ENCODE results near the gene SRBD1. TPM values are rescaled to one million over a fixed set of nuclear protein-coding genes. Genes with fewer than 3 reads are reported as not detected.

SRBD1 gene
- polyA plus RNA-seq, 1 donor (not counting 4 experiments of a cell fraction or from before 2014, with no cell fraction given), result 8.8 TPM

GRCh38 chr2:45446016-45446415, 165.1 kb downstream of the SRBD1 start:
- no peak overlapping the region for H2AFZ ChIP-seq (ENCODE audit: control insufficient read depth, low read length)
- no peak for TF ChIP-seq CTCF (optimal IDR thresholded peaks at IDR 0.05 in 1 of 3, IDR thresholded peaks at IDR 0.05 in 1 of 3, conservative IDR thresholded peaks at IDR 0.05 in 1 of 3; ENCODE audit: extremely low read depth in 1 of 3, insufficient read depth in 2 of 3, low read length in 3 of 3)
- TF ChIP-seq EZH2 (IDR thresholded peaks at IDR 0.05; ENCODE audit: low read length), result no peak
- dilution Hi-C loops (cut with MboI; ENCODE audit: extremely low pct_ligation_motif_present, low sequenced_read_pairs), result no loop called here
- no peak overlapping the region for H3K4me3 ChIP-seq (ENCODE audit: control insufficient read depth in 2 of 3, extremely low read depth in 1 of 3, insufficient read depth in 2 of 3, low read depth in 1 of 3, low read length in 3 of 3)
- H3K9me3 ChIP-seq (ENCODE audit: control insufficient read depth, low read depth, low read length), result no peaks in the 10 kb centered on the region
- no peak overlapping the region for H3K4me2 ChIP-seq (ENCODE audit: control insufficient read depth, extremely low read depth, insufficient read depth, low read depth, low read length)
- H3K9me1 ChIP-seq (ENCODE audit: control insufficient read depth, extremely low read depth, insufficient read depth, low read length), result no peaks in the 10 kb centered on the region
- no peaks in the 10 kb centered on the region for H4K20me1 ChIP-seq (ENCODE audit: control insufficient read depth, extremely low read depth, insufficient read depth, low read length)
- H3K79me2 ChIP-seq (ENCODE audit: control insufficient read depth, insufficient read depth, low read length), result no peaks in the 10 kb centered on the region
- H3K4me1 ChIP-seq (ENCODE audit: control insufficient read depth, extremely low read depth, insufficient read depth, low read length), result no peaks in the 10 kb centered on the region
- FAIRE-seq, result no peak
- H3K36me3 ChIP-seq (ENCODE audit: control insufficient read depth in 2 of 2, extremely low read depth in 1 of 2, insufficient read depth in 2 of 2, low read length in 2 of 2), result no peaks in the 10 kb centered on the region
- no peaks in the 10 kb centered on the region for H3K27me3 ChIP-seq (ENCODE audit: control insufficient read depth, extremely low read depth, insufficient read depth, low read length)
- no peak for DNase-seq (ENCODE audit: low read depth, low spot score)
- no peak overlapping the region for H3K27ac ChIP-seq (ENCODE audit: control insufficient read depth, insufficient read depth, low read length)
- no peak overlapping the region for H3K9ac ChIP-seq (ENCODE audit: control insufficient read depth, extremely low read depth, insufficient read depth, low read length)

GRCh38 chr2:45445037-45445436, 166.0 kb downstream of the SRBD1 start:
- dilution Hi-C loops (cut with MboI; ENCODE audit: extremely low pct_ligation_motif_present, low sequenced_read_pairs), result no loop called here
- H4K20me1 ChIP-seq (ENCODE audit: control insufficient read depth, extremely low read depth, insufficient read depth, low read length), result no peaks in the 10 kb centered on the region

More at GRCh38 chr2:45445037-45445436, 166.0 kb downstream of the SRBD1 start:
- Histone ChIP-seq H3K79me2 (ENCODE audit: control insufficient read depth, insufficient read depth, low read length) (no peaks in the 10 kb centered on the region), H3K4me1 (ENCODE audit: control insufficient read depth, extremely low read depth, insufficient read depth, low read length) (no peaks in the 10 kb centered on the region), H3K4me2 (ENCODE audit: control insufficient read depth, extremely low read depth, insufficient read depth, low read depth, low read length) (no peak overlapping the region), H3K27me3 (ENCODE audit: control insufficient read depth, extremely low read depth, insufficient read depth, low read length) (no peaks in the 10 kb centered on the region), H3K4me3 (ENCODE audit: control insufficient read depth in 2 of 3, extremely low read depth in 1 of 3, insufficient read depth in 2 of 3, low read depth in 1 of 3, low read length in 3 of 3) (no peak overlapping the region), H3K9me1 (ENCODE audit: control insufficient read depth, extremely low read depth, insufficient read depth, low read length) (no peaks in the 10 kb centered on the region), H2AFZ (ENCODE audit: control insufficient read depth, low read length) (no peak overlapping the region), H3K36me3 (ENCODE audit: control insufficient read depth in 2 of 2, extremely low read depth in 1 of 2, insufficient read depth in 2 of 2, low read length in 2 of 2) (no peaks in the 10 kb centered on the region), H3K9ac (ENCODE audit: control insufficient read depth, extremely low read depth, insufficient read depth, low read length) (no peak overlapping the region), H3K27ac (ENCODE audit: control insufficient read depth, insufficient read depth, low read length) (no peak overlapping the region), H3K9me3 (ENCODE audit: control insufficient read depth, low read depth, low read length) (no peaks in the 10 kb centered on the region)
- no peak for DNase-seq (ENCODE audit: low read depth, low spot score)
- TF ChIP-seq CTCF (optimal IDR thresholded peaks at IDR 0.05 in 1 of 3, IDR thresholded peaks at IDR 0.05 in 1 of 3, conservative IDR thresholded peaks at IDR 0.05 in 1 of 3; ENCODE audit: extremely low read depth in 1 of 3, insufficient read depth in 2 of 3, low read length in 3 of 3), result no peak
- no peak for TF ChIP-seq EZH2 (IDR thresholded peaks at IDR 0.05; ENCODE audit: low read length)
- FAIRE-seq, result no peak
